Middle frontal gyrus (tissue), 1 donor: ENCODE results near the gene AKR1C2.
"Not testable (repeated sequence)": the region's sequence is repeated elsewhere in the genome, so short reads cannot be mapped to it uniquely, and the experiment has no call there.

Source experiments
- DNase-seq: peaks from one replicate; pipeline ENCODE4 v3.0.0-alpha.2; 2015; ENCODE audit warnings: low spot score; ENCODE audit errors: extremely low spot score

Gene AKR1C2

DNA sequence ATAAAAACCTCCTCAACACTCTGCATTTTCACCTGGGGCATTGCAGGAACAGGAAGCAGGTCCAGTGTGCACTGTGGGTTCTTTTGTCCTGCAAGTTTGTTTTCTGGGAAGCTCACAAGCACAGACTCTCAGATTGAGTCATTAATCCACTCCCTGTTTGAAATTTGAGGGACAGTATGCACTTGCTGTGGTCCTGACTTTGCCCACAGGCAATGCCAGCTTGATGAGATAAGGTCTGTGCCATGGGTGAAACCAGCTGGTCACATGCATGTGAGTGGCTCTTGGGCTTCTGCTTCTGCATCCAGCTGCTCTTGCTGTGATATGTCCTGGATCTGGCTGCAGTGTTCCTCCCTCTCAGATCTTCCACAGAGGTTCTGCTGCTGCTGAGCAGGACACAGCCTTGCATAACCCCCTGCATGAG lies 21.8 kb upstream of the AKR1C2 start:
- not testable (repeated sequence) for DNase-seq

DNA sequence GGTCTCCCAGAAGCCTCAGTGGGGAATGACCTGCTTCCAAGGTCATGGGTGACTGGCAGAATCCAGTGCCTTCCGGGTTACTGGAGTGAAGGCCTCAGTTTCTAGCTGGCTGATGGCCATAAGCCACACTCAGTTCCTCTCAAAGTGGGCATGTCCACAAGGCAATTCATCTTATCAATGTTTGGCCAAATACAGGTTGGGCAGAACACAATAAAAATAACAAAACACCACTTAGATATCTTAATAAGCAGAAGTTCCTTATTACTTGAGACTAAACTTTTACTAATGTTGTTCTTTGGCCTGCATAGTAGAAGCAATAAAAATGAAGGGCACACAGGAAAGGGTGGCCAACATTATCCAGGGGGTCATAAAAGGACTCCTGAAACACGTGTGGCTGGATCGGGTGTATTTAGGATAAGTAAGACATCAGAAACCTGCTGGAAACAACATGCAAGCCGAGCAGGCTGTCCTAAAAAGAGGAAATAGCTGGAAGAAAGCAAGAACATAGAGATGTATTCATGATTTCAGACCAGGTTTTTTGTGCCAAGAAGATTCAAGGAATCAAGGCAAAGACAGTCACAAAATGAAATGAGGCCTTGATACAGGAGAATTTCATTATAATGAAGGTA lies 19.6 kb upstream of the AKR1C2 start:
- DNase-seq = no peak

DNA sequence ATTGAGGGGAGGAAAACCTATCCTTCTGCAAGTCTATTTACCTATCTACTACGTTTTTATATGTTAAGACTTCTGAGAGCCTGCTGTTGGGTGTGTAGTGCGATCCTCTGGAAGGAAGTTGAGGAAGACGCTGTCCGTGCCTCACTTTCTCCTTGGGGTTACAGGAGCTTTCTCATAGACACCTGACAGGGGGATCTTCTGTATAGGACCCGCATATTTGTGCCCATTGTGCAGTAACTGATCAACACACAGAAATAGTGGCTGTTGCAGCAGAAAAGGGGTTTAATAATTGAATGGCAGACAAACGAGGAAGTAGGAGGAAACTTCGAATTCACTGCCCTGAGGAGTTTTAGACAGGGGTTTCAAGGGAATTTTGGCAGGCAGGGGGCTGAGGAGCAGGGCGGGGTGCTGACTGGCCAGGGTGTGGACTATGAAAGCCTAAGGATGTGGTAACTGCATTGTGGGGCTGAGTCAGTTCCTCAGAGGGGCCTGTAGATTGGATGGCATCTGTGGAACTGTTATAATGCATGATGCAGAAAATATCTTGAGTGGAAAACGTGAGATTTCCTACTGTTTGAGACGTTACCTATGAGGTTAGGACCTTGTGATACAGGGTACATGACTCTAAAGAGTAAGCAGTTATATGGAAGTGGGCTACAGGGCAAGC lies 18.1 kb upstream of the AKR1C2 start:
- not testable (repeated sequence) for DNase-seq

DNA sequence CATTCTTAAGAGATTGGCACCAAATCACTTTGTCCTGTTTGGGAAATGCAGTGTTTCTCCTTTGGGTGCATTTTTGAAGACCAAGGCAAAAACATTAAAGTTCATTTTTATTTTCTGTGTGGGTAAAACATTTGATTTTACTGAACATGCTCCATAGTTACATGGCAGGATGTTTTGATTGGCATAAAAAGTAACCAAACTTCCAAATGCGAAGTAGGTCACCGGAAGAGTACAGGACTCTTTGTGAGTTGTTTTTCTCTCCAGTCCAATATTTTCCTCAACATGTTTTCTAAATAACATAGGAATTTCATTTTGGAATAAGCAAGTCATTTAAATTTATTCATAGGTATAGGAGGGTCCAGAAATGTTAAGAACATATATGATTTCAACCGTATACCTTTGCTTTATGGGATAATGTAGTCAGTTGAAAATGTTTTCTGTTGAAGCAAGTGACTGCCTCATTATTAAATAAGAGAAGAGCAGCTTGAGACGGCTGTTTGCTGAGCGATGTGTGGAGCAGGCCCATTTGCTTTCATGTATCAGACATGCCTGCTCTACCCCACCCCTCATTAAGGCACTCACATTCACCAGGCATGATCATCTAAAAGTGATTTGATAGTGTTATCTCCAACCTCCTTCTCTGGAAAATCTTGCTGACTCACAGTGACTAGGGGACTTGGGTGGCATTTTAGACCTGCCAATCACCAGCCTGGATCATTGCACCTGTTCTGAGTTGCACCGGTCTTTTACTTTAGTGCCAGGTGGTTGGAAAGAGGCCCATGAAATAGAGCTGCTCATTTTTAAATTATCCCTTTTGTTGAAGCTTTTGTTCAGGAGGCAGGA lies 16.3 kb upstream of the AKR1C2 start:
- not testable (repeated sequence) for DNase-seq

DNA sequence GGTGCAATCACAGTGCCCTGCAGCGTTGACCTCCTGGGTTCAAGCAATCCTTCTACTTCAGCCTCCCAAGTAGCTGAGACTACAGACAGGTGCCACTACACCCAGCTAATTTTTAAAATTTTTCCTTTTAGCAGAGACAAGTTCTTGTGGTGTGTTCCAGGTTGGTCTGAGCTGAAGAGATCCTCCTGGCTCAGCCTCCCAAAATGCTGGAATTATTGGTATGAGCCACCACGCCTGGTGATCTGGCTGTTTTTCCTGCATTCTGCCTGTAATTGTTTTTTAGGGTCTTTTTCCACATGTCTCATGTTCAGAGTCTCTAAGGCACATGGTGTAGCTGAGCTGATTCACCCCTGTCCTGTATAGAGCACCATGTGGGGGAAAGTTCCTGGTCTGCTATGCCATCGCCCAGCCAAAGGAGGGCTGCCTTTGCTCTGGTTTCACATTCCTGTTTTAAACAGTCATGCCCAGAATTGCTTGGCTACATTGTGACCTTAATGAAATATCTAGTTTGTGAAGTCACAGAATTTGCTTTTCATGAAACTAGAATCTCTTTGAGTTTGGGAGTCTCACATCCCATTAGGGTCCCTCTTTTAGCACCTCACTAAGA lies 15.1 kb upstream of the AKR1C2 start:
- not testable (repeated sequence) for DNase-seq

DNA sequence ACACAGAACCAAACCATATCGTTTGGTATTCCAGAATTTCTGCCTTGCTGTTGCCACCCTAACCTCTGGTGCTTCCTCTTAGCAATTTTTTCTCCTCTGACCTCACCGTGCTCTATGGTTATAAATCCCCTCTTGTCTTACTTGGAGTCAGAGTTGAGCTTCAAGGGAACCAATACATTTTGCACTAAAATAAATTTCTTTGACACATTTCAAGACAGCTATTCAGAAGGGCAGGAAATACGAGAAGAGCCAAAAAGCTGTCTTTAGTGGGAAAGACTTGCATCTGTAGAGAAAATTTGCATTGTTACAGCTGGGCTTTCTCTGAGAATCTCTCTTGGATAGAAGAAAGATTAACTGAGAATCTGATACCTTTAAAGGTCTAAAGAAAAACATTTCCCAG lies 14.5 kb upstream of the AKR1C2 start:
- DNase-seq = no peak

DNA sequence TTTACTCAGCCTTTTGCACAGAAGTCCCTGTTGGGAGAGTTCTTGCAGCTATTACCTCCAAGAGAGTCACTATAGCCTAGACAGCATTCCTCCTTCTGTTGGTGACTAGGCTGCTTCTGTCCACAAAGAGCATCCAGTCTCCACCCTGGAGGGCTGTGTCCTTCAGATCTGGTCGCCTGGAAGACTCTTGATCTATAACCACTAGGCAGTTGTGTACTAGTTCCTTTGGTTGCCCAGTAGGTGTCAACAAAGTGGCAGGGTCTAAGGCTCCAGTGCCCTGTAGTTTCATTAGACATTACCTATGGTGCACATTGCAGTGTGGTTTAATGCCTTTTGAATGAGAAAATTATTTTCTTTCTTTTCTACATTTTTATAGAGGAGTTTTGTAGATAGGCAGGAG lies 11.3 kb upstream of the AKR1C2 start:
- no peak for DNase-seq

DNA sequence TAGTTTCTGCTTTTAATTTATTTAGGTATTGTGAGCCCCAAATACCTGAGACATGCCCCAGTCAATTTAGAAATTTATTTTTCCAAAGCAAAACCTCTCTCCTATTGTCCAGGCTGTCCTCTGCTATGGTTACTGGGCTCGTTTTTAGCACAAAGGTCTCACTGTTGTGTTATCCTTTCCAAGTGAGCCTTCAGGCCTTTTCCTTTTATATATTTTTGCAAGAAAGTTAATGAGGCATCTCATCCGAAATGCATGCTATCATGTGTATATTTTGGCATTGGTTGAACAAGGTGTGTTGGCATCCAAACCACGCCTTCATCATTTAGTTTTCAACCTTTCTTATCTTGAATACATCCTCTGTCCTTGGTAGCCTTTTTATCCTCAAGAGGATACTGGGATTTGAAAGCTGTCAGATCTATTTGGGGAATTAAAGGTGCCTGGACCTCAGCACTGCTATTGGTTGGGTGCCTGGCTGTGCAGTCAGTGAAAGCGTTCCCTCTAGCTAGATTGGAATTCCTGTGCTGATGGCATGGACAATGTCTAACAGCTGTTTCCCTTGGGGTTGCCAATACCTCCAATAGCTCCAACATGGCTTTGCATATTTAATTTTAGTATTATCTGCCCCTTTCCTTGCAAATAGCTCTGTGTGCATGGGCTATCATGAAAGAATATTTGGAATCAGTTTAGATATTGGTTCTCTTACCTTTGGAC lies 10.7 kb upstream of the AKR1C2 start:
- not testable (repeated sequence) for DNase-seq

DNA sequence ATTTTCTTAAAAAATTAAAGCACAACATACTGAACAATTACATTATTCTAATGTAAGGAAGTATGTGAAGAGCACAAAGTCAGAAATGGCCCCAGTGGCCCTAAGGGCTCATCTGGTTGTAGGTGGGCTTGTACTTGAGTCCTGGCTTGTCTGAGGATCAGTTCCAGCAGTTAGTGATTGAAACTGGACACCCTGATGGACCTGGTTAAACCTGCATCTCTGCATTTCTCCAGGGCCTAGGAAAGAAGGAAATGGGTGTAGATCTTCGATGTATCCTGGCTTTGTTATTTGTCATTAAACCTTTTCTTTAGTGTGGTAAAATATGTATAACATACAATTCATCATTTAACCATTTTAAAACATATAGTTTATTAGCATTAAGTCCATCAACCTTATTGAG lies 9.7 kb upstream of the AKR1C2 start:
- DNase-seq = no peak

DNA sequence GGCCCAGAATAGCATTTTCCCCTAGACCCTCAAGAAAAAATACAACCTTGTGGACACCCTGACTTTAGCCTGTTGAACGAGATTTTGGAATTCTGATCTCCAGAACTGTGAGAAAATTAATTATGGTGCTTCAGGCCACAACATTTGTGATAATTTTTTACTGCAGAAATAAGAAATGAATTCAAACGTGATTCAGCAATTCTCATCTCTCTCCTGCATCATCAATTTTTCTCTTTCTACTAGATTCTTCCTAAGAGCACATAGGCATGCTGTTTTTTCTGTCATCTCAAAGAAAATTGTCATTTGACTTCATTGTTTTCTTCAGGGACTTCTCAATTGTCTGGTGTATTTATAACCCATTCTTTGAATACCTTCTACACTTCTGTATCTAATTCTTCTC lies 8.9 kb upstream of the AKR1C2 start:
- DNase-seq = no peak

DNA sequence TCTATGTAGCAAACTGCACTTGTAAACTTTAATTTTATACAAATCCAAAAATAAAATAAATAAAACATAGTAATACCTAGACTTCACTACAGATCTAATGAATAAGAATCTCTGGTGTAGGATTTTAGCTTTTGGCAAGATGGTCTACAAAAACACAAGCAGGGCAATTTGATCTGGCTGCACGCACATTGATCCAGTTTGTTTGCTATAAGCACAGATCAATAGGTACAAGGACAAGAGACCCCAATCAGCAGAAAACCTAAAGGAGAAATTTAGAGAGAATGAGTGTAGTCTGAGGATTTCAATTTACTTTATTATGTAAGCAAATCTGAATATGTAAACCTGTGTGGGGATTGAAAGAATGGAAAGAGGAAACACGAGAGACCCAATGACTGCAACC lies 7.7 kb upstream of the AKR1C2 start:
- DNase-seq = not testable (repeated sequence)

DNA sequence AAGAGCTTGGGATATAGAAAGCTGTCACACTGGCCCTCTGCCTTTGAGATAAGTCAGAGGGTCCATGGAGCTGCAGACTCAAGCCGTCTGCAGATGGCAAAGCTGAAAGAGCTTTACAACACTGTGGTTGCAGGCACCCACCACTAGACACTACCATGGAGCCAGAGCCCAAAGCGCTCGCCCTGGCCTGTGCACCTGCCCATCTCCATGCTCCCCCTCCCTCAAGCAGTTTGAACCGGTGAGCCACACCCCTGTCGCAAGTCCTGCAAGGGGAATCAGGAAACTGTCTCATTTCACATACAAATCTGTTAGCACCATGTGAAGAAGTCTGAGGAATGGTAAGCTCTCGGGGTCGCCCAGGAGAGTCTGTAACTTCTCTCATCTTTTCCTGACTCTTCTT lies 6.4 kb upstream of the AKR1C2 start:
- not testable (repeated sequence) for DNase-seq

DNA sequence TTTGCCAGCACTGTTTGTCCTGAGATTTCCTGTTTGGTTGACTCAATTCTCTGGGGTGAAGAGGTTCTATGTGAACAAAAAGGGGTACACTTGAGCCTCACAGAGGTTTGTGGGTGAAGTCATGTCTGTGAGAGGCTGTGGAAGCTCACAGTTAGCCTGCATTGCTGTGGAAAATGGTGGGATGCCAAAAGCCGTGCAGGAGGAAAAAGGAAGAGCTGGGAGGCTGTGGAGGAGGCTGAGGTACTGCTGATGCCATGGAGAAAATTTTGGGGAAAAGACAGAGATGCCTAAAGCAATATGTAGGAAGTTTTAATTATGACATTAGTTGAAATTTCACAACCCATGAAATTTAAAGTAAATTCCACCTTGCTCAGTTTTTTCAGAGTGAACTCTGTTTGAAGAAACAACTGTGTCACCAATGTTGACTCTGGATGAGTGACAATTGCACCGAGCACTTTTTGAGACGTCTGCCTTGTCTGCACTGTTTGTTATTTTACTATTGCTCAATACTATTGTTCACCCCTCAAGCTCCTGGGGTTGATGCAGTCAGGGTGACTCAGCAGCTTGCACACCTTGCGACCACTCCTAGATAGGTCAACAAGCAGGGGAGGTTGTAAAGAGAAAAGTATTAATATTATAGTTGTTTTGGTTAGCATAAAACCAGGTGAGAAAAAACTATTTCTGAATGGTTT lies 5.3 kb upstream of the AKR1C2 start:
- not testable (repeated sequence) for DNase-seq

DNA sequence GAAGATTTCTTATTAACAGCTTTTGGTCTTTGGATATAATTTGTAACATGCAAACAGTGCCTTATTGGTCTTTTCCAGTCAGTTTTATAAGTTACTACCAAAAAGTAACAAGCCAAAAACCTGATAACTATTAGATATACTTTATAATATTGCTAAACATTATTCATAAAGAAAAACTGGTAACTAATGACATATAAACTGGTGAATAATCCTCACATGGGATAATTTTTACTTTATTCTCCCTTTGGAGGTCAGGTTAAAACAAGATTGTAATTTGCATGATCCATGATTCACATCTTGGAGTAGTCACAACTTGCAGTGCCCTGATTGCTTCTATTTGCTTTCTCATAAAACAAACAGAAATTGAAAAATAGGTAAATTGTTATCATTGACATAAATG lies 844 bp upstream of the AKR1C2 start:
- not testable (repeated sequence) for DNase-seq

DNA sequence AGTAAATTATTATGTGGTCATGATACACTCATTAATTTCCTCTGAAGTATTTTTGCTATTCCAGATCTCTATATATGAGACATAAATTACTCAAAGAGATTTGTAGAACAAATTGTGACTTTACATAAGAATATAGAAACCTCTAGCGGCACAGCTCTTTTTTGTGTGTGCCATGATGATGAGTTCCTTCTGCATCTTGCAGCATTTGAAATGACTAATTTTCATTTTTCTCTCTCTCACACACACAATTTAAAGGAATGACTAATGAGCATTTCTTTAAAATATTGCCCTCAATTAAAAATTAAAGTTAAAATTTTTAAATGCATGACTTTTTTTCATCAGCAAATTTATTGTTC lies 351 bp upstream of the AKR1C2 start:
- not testable (repeated sequence) for DNase-seq

DNA sequence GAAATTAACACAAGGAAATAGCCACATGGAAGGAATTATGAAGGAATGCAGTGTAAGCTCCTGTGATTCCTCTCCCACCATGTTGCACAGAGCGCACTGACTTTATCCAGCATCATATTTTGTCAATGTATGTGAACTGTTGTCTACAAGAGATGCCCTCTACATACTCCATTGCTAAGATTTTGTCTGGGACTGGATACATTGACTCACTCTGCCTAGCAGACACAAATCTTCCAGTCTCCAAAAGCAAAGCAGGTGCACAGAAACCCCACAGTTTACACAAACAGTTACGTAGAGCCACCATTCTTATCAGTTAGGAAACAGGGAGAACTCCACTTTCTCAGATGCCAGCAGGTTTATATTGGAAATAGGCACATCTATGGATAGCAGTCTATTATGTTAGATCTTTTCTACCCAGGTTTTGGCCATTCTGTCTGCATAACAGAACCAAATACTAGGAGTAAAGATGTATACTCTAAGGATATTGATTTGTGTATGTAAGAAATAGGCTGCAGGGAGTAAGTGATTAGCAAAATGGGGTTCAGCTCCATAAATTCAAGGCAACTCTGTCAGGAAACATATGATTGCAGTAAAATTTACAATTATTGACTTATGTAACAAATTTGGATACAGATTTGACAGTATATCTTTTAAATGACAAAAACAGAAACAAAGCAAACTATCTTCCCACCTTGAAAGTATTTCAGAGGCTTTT lies 1.5 kb downstream of the AKR1C2 start:
- no peak for DNase-seq

DNA sequence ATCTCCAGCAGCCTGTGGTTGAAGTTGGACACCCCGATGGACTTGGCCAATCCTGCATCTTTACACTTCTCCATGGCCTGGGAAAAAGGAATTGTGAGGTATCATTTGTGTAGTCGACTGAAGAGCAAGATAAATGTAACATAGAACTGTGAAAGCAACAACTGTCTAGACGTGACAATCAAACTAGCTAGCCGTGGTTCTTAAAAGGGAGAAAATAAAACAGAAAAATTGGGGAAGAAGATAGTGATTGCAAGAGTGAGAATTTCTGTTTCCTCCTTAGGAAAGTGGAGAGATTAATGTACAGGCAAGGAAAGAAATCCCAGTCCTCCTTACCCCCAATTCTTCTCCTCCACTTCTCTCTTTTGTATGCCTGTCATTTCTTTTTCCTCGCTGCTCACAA lies 5.0 kb downstream of the AKR1C2 start:
- no peak for DNase-seq

DNA sequence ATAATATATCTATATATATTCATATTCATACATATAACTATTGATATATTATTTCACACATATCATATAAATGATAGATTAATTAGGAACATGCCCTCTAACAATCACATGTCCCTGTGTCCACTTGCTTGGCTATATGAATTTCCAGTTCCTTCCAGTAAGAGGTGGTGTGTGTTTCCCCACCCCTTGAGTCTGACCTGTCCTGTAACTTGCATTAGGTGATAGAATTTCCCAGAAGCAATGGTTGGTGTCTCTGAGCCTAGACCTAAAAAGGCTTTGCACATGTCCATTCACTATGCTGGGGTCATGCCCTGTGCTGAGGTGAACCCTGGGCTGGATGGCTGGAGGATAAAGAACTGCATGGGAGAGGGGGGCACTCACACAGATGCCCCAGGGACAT lies 9.4 kb downstream of the AKR1C2 start:
- DNase-seq = not testable (repeated sequence)

DNA sequence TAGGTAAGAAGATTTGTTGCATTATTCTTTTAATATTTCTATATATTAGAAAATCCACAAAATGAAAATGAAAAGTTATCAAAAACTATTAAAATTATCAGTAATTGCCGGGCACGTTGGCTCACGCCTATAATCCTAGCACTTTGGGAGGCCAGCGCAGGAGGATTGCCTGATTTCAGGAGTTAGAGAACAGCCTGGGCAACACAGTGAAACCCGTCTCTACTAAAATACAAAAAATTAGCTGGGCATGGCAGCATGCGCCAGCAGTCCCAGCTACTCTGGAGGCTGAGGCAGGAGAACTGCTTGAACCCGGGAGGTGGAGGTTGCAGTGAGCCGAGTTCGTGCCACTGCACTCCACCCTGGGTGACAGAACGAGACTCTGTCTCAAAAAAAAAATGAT lies 11.1 kb downstream of the AKR1C2 start:
- not testable (repeated sequence) for DNase-seq

DNA sequence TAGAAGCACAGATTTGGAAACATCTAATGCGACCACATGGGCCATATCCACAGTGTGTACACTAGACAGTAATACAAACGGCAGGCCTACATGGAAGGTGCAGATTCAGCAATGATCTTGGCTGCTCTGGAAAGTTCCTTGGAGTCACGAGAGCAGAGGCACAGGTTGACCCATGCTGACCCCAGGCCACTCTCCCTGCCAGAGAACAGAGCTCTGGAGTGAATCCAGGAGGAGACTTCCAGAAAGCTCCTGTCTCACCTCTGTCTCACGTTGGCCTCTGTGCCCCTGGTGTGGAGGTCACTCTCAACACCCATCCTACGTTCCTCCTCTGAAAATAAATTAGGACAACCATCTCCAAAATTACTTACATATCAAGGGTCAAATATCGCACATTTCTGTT lies 12.2 kb downstream of the AKR1C2 start:
- DNase-seq = not testable (repeated sequence)
